ENCODE data around the gene INSC.

- no peak for TF ChIP-seq CTCF (IDR thresholded peaks at IDR 0.05; ENCODE audit: poor library complexity)
- no peak for TF ChIP-seq EZH2phosphoT487 (IDR thresholded peaks at IDR 0.05; ENCODE audit: low read depth, severe bottlenecking, unreplicated experiment)
Measured at GRCh38 chr11:15180212-15180792, 65.6 kb downstream of the INSC start.
